GM12891 (cell line): Measurements from ENCODE around the gene CHSY3. TPM values are rescaled to one million over a fixed set of nuclear protein-coding genes. Genes with fewer than 3 reads are reported as not detected.
A peak's percentile ranks its signal among the peaks of the same experiment; 100 is the strongest.

Source experiments
- DNase-seq: peaks from one replicate; pipeline ENCODE4 v3.0.0; 2011; ENCODE audit warnings: low spot score; ENCODE audit not compliant: insufficient read length
- FAIRE-seq: peaks from 2 replicates; lab custom pipeline; 2011; peaks lifted over from hg19 to GRCh38; lab: Jason Lieb, UNC
- PAX5 ChIP-seq: IDR thresholded peaks from 2 replicates; pipeline ENCODE4 v1.6.1; 2011; ENCODE audit warnings: low read length, moderate library complexity, mild to moderate bottlenecking; ENCODE audit not compliant: insufficient read depth, severe bottlenecking
- POLR2A ChIP-seq: IDR thresholded peaks from 2 replicates; pipeline ENCODE4 v1.6.1; 2011; ENCODE audit warnings: low read depth, low read length, control low read depth
- POLR2AphosphoS5 ChIP-seq: IDR thresholded peaks from 2 replicates; pipeline ENCODE4 v1.6.1; 2011; ENCODE audit warnings: low read depth, low read length, control low read depth
- POU2F2 ChIP-seq: IDR thresholded peaks from 2 replicates; pipeline ENCODE4 v1.6.1; 2011; ENCODE audit warnings: low read depth, mild to moderate bottlenecking, control low read depth, low read length, moderate library complexity
- SPI1 ChIP-seq: IDR thresholded peaks from 2 replicates; pipeline ENCODE4 v1.6.1; 2011; ENCODE audit warnings: low read depth, low read length, control low read depth
- TAF1 ChIP-seq: IDR thresholded peaks from 2 replicates; pipeline ENCODE4 v1.6.1; 2011; ENCODE audit warnings: low read depth, low read length, control low read depth
- polyA plus RNA-seq: library from polyadenylated mRNA; unstranded; fragments of >200 nt; gene quantifications from one replicate; pipeline ENCODE4 v1.2.1, GENCODE V29; 2012; ENCODE audit warnings: low read depth, missing spikeins, inconsistent platforms; ENCODE audit not compliant: missing spikeins

CHSY3 gene
- not detected for polyA plus RNA-seq

DNA sequence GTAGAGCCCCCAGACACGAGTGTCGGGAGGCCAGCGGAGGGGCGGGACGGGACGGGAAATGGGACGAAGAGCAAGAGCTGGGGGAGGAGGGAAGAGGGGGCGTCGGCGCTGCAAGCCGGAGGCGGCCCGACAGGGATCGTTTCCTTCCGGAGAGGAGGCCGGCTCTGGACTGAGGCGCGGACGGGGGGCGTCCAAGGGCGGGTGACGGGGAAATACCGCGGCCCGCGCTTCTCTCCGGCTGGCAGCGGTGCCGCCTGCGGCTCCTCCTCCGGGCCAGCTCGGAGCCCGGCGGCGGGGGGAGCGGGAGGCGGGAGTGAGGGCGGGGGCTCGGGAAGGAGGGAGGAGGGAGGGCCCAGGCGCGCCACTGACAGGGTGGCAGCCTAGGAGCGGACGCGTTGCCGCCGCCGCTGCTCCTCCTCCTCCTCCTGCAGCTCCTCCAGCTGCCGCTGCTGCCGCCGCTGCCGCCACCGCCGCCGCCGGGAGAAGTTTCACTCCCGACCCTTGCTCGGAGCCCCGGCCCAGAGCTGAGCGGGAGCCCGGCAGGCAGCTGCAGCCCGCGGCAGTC lies at the start of gene CHSY3:
CHSY3 (plus strand) TSS at position 364 of the 565 bp plus-strand sequence.
- peak; percentile 27 for DNase-seq
- TF ChIP-seq TAF1 (no peak), POU2F2 (no peak), POLR2A (no peak), POLR2AphosphoS5 (no peak), SPI1 (no peak), PAX5 (no peak)
- FAIRE-seq: peak; percentile 61

- DNase-seq: no peak
- TF ChIP-seq POLR2A: no peak
- no peak for TF ChIP-seq TAF1
- no peak for TF ChIP-seq PAX5
- TF ChIP-seq SPI1: no peak
- TF ChIP-seq POU2F2: no peak
- no peak for FAIRE-seq
These were observed 47.9 kb upstream of the CHSY3 start for GRCh38 chr5:129856325-129856724.

DNA sequence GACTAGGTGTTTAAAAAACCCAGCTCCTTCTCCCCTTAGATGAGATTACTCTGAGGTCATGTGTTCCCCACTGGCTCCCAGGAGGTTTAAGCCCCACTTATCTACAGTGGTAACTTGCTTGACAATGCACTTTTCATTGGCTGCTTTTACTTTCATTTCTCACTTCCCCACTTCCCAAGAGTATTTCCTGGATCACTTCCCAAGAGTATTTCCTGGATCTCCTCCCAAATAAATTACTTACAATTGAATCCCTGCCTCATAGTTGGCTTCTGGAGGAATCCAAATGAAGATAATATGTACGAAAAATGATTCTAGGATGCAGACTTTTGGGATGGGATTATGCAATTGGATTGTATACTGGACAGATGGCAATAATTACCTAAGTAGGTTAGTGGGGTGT lies 47.1 kb upstream of the CHSY3 start:
- FAIRE-seq (no peak), DNase-seq (no peak)
- TF ChIP-seq PAX5 (no peak), TAF1 (no peak), POLR2A (no peak), SPI1 (no peak), POLR2AphosphoS5 (no peak), POU2F2 (no peak)

- FAIRE-seq: no peak
- TF ChIP-seq PAX5 (no peak), POLR2A (no peak), POLR2AphosphoS5 (no peak), TAF1 (no peak), POU2F2 (no peak), SPI1 (no peak)
These were observed 46.1 kb upstream of the CHSY3 start for GRCh38 chr5:129858131-129858675.

GRCh38 chr5:129884322-129884721 lies 19.9 kb upstream of the CHSY3 start:
- FAIRE-seq: no peak

More at GRCh38 chr5:129858131-129858675, 46.1 kb upstream of the CHSY3 start:
- DNase-seq: no peak

DNA sequence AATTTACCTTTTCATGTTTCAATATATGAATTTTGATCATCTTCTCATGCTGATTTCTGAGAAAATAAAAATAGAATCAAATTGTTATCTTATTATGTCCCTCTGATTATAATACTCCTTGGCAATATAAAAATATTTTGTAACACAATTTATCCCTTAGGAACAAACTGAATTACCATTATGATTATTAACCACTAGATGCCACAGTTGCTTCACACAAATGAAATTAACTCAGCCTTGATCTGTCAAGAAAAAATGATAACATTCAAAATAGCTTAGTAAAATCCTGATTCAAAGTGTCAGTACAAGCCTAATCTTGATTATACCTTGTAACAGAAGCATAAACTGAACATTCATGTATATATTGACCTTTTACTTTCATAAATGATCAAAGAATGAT lies 4.8 kb upstream of the CHSY3 start:
- no peak for TF ChIP-seq PAX5
- no peak for TF ChIP-seq POU2F2
- no peak for TF ChIP-seq POLR2A
- no peak for TF ChIP-seq POLR2AphosphoS5
- no peak for TF ChIP-seq SPI1
- TF ChIP-seq TAF1: no peak
- DNase-seq (no peak), FAIRE-seq (no peak)

More at GRCh38 chr5:129884322-129884721, 19.9 kb upstream of the CHSY3 start:
- TF ChIP-seq POLR2A (no peak), POLR2AphosphoS5 (no peak), PAX5 (no peak), POU2F2 (no peak), TAF1 (no peak), SPI1 (no peak)
- DNase-seq: no peak

GRCh38 chr5:129902816-129903215 lies 1.4 kb upstream of the CHSY3 start:
- DNase-seq: no peak
- TF ChIP-seq POLR2A (no peak), POLR2AphosphoS5 (no peak), POU2F2 (no peak), SPI1 (no peak), TAF1 (no peak), PAX5 (no peak)
- FAIRE-seq: no peak

GRCh38 chr5:129903466-129904101 lies 681 bp upstream of the CHSY3 start:
- DNase-seq: no peak
- FAIRE-seq: no peak
- no peak for TF ChIP-seq POU2F2

DNA sequence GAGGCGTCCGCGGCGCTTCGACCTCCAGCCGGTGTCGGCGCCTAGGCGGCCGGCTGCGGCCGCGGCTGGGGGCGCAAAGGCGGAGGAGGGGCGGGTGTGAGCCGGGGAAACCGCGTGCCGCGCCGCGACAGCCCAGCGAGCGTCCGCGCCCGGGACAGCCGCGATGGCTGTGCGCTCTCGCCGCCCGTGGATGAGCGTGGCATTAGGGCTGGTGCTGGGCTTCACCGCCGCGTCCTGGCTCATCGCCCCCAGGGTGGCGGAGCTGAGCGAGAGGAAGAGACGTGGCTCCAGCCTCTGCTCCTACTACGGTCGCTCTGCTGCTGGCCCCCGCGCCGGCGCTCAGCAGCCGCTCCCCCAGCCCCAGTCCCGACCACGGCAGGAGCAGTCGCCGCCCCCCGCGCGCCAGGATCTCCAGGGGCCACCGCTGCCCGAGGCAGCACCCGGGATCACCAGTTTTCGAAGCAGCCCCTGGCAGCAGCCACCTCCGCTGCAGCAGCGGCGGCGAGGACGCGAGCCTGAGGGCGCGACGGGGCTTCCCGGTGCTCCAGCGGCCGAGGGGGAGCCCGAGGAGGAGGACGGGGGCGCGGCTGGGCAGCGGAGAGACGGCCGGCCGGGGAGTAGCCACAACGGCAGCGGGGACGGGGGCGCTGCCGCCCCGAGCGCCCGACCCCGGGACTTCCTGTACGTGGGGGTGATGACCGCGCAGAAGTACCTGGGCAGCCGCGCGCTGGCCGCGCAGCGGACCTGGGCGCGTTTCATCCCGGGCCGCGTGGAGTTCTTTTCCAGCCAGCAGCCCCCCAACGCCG lies 605 bp downstream of the CHSY3 start:
- DNase-seq: peak; percentile 7
- no peak for FAIRE-seq
- TF ChIP-seq POLR2AphosphoS5 (no peak), POU2F2 (no peak), SPI1 (no peak), POLR2A (no peak)

- TF ChIP-seq POLR2AphosphoS5 (no peak), PAX5 (no peak), SPI1 (no peak), TAF1 (no peak), POLR2A (no peak), POU2F2 (no peak)
- FAIRE-seq (no peak), DNase-seq (no peak)
These were observed 1.4 kb downstream of the CHSY3 start for GRCh38 chr5:129905473-129906176.
